ENCODE measurements around the gene PBRM1.

- TF ChIP-seq CTCF (conservative IDR thresholded peaks at IDR 0.05; ENCODE audit: low read length) (no peak), EZH2phosphoT487 (IDR thresholded peaks at IDR 0.05; ENCODE audit: borderline replicate concordance, low read depth, low read length) (no peak)
Measured at GRCh38 chr3:52503788-52504424, 181.8 kb downstream of the PBRM1 start.
